SK-MEL-5 (cell line): Measurements from ENCODE around the gene IL5RA. TPM values are rescaled to one million over a fixed set of nuclear protein-coding genes. Genes with fewer than 3 reads are reported as not detected.
A peak's percentile ranks its signal among the peaks of the same experiment; 100 is the strongest.

Experiments used
- DNase-seq: peaks from one replicate; pipeline ENCODE4 v3.0.0-alpha.2; 2016; ENCODE audit warnings: low read depth, low spot score
- in situ Hi-C: cut with HindIII; loops from 2 replicates; pipeline ENCODE4 v1.10.0; 2016; ENCODE audit warnings: low sequenced_read_pairs, high pct_unique_total_duplicates, low pct_unique_long_range_greater_than_20kb
- polyA plus RNA-seq, 2 experiments: library from polyadenylated mRNA; depleted of rRNA; stranded (reverse); fragments of >200 nt; gene quantifications; 2 replicates each; pipeline ENCODE4 v1.2.3, GENCODE V29; 2015
- total RNA-seq: library from RNA; depleted of rRNA; stranded (reverse); fragments of >200 nt; shearing (Covaris generic); gene quantifications from 2 replicates; pipeline ENCODE4 v1.2.3, GENCODE V29; 2014; rRNA removed

The IL5RA gene, protein sequence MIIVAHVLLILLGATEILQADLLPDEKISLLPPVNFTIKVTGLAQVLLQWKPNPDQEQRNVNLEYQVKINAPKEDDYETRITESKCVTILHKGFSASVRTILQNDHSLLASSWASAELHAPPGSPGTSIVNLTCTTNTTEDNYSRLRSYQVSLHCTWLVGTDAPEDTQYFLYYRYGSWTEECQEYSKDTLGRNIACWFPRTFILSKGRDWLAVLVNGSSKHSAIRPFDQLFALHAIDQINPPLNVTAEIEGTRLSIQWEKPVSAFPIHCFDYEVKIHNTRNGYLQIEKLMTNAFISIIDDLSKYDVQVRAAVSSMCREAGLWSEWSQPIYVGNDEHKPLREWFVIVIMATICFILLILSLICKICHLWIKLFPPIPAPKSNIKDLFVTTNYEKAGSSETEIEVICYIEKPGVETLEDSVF
- total RNA-seq = not detected in 2 replicates
- polyA plus RNA-seq (2015; cell fraction: cytosol; rRNA removed) = 0.05 TPM in 1 of 2 replicates, not detected in the other
- polyA plus RNA-seq (2015; cell fraction: nucleus; rRNA removed) = not detected in 2 replicates

DNA sequence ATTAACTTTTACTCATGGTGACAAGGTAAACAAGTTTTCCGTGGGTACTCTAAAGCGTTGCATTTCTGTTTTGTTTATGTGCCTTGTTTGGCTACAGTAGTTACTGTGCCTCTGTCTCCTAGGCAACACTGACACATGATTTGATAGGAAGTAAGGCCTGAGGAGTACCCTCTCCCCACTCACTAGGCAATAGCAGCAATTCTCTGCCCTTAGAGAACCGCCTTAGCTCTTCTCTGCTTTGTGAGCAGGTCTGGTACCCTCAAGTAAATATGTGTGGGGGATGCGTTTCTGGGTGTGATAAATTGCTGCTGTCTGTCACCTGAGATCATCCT, at the start of gene IL5RA:
TSS of gene IL5RA (minus strand) at position 76 of the 332 bp plus-strand sequence. CDS start 5,390 bp downstream, outside the sequence.
- in situ Hi-C loops = no loop called here
- peak; percentile 14 for DNase-seq

DNA sequence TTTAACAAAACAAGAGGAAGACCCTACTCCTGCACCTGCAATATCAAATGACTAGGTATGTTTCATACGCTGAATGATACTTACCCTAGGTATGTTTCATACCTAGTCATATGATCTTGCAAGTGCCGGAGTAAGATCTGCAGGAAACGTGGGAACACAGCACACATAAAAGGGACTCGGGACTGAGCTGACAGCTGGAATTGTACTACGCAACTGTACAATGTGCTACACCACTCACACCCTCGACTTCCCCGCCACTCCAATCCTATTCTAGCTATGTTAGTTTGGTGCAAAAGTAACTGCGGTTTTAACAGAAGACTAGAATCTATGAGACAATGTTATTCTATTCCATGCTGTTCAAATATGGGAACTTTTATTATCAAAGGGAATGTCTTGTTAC, 47.3 kb upstream of the IL5RA start:
- DNase-seq = no peak
- in situ Hi-C loops = no loop called here

DNA sequence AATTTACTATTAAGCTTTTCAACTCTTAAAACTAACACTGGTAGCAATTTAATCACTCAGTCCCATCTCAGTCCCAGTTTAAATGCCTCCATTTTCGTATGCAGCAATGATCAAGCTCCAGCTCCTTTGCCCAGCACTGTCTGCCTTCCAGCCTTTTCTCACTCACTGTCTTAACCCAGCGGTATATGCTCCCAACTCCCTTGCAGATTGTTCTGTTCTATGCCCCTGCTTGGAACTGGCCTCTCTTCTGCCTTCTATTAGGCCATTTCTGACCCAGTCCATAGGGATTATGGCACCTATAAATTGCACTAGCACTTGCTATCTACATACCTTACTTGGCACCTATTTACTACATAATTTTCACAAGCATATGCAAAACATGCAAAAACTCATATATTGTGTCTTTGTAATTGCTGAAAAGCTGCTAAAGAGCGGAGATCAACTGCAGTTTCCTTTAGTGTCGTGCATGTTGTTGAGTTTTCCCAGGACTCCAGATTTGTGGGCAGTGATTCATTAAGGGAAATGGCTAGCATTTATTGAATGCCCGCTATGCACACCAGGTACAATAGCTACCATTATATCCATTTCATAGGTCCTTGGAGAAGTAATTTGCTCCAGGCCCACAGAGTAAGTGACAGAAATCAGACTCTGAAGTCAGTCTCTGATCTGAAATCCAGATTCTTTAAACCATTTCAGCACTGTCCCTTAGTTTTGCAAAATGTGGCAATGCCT, 44.9 kb upstream of the IL5RA start:
- DNase-seq = peak; percentile 78
- in situ Hi-C loops = no loop called here

DNA sequence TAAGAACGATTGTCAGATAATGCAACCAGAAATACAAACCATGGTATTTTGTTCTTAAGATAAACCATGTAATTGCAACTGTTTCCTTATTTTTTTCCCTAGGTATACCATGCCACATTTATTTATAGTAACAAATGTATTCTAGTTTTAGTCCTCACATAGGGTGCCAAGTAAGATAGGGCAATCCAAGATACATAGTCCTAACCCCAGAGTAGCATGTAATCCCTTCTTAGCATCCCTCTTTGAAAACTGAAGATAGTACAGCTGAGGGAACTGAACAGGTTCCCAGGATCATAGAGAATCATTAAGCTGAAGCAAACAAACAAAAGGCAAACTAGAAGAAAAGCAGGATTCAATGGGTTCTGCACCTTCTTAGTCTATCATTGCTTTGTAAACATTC, 41.3 kb upstream of the IL5RA start:
- in situ Hi-C loops = no loop called here
- no peak for DNase-seq

DNA sequence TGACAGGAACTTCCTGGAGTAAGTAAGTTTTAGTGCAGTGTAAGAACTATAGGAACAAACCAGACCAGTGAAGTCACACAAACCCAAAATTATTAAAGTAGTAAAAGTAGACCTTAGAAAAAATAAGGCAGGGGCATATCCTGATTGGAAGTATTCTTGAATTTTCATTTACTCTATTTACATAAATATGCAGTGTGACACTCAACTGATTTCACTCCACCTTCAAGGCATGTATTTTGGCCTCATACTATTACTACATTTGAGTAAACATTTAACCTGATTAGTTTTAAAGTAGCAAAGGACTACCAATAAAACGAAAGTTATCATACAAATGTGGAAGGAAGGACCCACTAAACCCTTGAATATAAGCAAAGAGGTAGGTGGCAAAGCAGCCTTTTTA, 39.4 kb upstream of the IL5RA start:
- in situ Hi-C loops = no loop called here
- DNase-seq = no peak

DNA sequence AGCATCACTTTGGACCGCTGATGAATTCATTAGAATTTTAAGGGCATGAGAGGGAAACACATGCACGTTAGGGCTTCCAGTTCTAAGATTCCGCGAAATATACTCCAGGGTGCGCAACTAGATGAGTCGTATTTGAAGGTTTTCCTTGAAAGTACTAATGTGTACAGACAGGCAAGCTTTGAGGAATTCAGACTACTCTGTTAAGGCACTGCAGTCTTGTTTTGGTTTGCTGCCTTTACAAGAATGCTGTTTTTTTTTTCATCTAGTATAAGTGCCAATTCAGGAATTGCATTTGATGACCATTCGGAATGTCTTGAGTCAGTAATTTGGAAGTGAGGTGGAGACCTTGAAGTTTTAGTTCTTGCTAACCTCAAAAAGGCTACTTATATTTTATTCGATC, 35.7 kb upstream of the IL5RA start:
- in situ Hi-C loops = no loop called here
- no peak for DNase-seq

DNA sequence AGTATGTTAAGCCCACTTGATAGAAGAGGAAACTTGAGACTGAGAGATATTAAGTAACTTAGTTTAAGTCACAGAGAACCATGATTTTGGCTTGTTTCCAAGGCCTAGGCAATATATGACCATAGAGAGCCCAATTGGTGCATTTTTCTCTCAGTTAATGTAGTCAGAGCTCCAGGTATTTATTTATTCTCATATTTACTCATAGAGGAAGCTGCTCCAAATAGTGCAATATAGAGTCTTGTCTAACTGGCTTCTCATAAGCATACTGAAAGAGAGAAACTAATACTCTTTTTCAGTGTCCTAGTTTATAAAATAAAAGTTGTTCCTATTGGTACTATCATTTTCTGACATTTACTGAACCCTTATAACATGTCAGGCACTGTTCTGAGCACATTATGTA, 31.8 kb upstream of the IL5RA start:
- no peak for DNase-seq
- in situ Hi-C loops = no loop called here

DNA sequence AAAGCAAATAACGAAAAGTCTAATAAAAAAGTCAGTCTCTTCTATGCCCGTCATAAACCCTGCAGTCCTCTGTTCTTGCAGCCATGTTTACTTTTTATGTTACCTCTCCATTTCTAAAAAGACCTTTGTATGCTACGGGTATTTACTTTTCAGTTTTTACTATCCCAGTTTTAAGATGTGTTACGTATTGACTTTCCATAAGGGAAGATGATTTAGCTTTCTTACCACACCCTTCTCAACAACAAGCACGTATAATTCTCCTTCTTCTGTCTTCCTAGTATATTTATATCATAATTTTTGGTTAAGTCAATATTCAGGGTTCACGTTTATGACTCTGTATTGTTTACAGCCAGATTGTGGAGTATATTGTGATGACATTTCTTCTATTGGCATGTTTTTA, 27.4 kb upstream of the IL5RA start:
- no peak for DNase-seq
- in situ Hi-C loops = no loop called here

DNA sequence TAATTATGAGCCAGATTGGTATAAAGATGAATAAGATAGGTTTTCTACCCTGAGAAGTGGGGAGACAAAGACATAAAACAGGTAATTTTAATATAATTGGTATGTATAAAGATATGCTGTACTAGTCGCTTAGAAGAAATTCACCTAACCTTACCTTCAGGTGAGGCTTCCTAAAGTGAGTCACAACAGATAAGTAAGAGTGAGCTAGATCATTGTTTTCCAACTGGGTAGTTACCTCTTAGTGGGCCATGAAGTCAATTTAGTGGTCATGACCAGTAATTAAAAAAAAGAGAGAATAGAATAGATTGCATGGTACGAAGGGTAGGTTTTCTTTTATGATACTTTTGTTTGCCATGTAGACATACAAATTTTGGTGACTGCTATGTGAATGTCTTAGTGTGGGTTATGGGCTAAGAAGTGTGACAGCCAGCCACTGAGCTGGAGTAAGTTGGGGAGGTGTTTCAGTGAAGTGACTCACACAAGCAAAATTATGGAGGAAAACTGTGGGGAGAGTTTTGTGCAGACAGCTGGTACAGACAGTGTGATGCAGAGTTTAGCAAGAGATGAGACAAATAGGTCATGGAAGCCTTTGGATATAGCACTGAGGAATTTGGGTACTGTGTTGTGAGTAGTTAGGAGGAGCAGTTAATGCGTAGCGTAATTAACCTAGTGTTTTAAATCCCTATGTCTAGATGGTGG, 24.7 kb upstream of the IL5RA start:
- no peak for DNase-seq
- in situ Hi-C loops = no loop called here

DNA sequence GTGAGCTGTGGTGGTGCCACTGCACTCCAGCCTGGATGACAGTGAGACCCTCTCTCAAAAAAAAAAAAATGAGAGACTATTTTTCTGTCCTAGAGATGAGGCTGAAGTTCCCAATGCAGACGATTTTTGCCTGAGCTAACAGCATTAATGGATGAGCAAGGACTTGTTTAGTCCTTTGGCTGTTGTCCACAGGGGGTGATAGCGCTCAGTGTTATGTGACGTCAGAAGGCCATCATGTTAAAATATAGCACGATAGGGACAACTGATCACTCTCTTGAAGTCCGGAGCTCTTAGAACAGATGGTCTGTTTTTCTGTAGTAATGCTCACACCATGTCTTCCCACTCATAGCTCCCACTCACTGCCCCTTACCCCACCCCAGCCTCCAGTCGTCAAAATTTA, 23.3 kb upstream of the IL5RA start:
- in situ Hi-C loops = no loop called here
- peak; percentile 31 for DNase-seq

DNA sequence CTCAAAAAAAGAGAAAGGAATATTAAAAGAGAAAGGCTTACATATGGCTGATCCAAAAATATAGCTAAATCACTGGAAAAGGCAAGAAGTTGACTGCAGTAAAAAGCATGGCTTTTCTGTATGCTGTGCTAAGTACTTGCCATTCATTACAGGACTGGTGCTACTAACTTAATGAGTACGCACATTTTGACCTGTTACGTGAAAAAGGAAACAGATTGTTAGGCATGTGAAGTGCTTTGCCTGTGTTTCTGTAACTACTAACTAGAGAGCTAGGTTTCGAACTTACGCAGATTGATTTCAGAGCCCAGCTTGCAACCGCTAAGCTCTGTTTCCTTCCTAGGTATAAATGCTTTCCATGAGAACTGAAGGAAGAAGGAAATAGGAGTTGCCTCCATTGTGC, 19.4 kb upstream of the IL5RA start:
- in situ Hi-C loops = no loop called here
- no peak for DNase-seq

DNA sequence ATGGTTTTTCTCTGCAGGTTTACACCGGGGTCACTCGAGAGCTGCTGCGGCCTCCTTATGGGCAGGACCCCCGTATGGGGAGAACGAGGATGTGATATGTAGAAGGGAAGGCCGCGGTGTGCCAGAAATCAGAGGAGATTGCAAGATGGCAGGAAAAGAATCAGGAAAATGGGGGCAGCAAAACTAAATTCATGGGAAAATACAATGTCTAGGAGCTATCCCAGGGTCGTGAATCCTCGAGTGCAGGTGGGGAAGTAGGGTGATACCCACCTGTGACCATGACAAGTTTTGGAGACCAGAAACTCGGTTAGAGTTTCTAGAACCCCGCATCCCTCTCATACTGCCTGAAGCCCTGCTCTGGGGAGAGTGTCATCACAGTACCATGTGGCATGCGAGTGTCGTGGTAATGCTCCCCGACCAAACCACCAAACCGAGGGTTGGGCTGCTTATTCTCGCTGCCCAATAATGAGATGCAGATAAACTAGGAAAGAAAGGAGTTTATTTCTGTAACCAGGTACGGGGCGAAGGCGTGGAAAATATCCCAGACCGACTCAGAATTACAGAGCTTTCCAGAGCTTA, 17.3 kb upstream of the IL5RA start:
- peak; percentile 3 for DNase-seq
- in situ Hi-C loops = no loop called here

DNA sequence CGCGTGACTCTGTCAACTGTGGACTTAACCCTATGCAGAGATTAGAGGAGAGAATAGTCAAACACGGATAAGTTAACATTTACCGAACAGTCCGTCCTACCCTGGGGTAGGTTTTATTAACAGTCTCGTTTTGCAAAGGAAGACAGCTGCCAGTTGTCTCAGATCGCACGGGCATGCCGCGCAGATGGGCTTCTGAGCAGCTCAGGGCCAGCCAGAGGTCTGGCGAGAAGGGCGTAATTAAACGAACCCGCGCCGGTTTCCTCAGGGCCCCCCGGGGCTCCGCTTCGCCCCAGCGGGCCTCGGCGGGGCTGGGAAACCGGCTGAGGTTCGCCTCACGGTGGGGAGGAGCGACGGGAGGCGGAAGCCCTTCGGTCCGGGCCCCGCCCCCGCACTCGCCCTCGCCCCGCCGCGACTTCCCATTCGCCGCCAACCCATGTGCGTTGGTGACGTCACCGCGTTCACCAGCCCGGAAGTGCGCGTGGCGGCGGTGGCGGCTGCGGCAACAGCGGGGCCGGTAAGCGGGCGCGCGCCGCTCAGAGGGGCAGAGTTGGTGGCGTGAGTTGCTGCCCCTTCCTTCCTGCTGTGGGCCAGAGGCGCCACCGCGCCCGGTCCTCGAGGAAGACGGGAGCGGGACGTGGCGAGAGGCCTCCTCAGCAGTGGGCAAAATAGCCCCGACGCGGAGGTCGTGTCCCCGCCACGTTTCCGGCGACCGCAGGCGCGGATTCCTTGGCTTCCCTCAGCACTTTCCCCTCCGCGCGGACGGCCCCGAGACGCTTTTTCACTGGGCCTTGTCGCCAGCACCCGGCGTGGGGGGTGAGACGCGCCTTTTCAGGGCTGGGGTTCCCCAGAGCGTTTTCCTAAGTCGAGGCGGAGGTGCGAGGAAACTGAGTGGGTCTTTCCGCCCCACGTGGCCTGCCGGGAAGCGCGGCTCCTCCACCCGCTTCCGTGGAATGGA, 16.6 kb upstream of the IL5RA start, which contains the start of gene TRNT1:
TSS of gene TRNT1 (plus strand) at position 464 of the 955 bp plus-strand sequence. CDS start 2,101 bp downstream, outside the sequence.
- in situ Hi-C loops = no loop called here
- DNase-seq = peak; percentile 94

DNA sequence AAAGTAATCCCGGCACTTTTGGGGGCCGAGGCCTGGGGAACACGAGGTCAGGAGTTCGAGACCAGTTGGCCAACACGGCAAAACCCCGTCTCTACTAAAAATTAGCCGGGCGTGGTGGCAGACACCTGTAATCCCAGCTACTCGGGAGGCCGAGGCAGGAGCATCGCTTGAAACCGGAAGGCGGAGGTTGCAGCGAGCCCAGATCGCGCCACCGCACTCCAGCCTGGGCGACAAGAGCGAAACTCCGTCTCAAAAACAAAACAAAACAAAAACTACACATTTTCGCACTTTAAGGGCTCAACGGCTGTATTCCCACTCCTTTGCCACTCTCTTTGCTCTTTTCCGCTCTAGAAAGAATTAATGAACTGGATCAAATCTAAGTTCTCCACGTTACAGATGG, 15.8 kb upstream of the IL5RA start:
- in situ Hi-C loops = no loop called here

DNA sequence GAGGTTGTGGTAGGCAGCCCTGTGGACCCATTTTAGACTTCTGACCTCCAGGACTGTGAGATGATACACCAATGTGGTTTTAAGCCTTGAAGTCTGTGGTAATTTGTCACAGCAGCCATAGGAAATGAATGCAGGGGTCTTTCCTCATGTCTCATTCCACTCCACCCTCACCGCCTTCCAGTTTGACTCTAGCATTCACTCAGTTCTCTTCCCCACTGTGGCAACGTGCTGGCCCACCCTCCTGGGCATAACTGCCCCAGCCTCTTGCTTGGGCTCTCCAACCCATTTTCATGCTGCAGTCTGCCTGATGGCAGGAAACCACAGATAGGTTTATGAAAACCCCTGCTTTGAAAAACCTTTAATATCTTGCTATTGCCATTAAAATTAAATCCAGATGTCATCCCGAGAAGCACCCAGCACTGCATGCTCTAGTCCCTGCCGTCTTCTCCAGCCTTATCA, 9.2 kb upstream of the IL5RA start:
- no peak for DNase-seq
- in situ Hi-C loops = no loop called here

More for the DNA sequence above, 15.8 kb upstream of the IL5RA start:
- no peak for DNase-seq

DNA sequence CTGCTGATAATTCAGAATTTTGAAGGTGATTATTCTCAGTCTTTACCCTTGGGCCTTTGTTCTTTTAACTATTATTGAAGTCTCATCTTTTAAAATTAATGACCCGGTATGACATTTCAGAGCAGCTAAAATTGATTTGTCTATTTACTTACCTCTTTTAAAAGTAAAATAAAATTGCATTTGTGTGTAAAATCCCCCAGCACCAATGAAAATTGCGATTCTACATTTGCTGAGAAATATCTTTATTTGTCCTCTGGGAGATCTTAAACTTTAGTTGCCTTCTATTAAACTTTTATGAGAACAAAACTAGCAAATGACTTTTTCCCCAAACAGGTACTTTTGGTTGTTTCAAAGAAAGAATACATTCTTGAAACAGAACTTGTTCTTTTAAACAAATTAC, 7.5 kb upstream of the IL5RA start:
- no peak for DNase-seq
- in situ Hi-C loops = no loop called here
